Muscle layer of duodenum (tissue), 2 donors: ENCODE measurements around the gene FGB.

Source experiments
- H3K27ac ChIP-seq: one replicate; pipeline ENCODE4 v1.7.0; 2013; ENCODE audit warnings: mild to moderate bottlenecking, low read length
- H3K27me3 ChIP-seq: one replicate; pipeline ENCODE4 v1.7.0; 2013; ENCODE audit warnings: low read depth, mild to moderate bottlenecking, control low read depth, low read length
- H3K36me3 ChIP-seq, 2 donors: one replicate each; pipeline ENCODE4 v1.7.0; 2013; ENCODE audit warnings: low read length in 2 of 2, control low read depth in 1 of 2, mild to moderate bottlenecking in 1 of 2; ENCODE audit not compliant: insufficient read depth in 2 of 2, control insufficient read depth in 1 of 2
- H3K4me1 ChIP-seq, 2 donors: one replicate each; pipeline ENCODE4 v1.7.0; 2013; ENCODE audit warnings: low read length in 2 of 2, mild to moderate bottlenecking in 2 of 2, control low read depth in 1 of 2, moderate library complexity in 1 of 2; ENCODE audit not compliant: insufficient read depth in 2 of 2, control insufficient read depth in 1 of 2
- H3K4me3 ChIP-seq, 2 donors: one replicate each; pipeline ENCODE4 v1.7.0; 2013; ENCODE audit warnings: low read length in 2 of 2, low read depth in 1 of 2, mild to moderate bottlenecking in 1 of 2
- H3K9me3 ChIP-seq, 2 donors: one replicate each; pipeline ENCODE4 v1.7.0; 2013; ENCODE audit warnings: low read length in 2 of 2, control low read depth in 1 of 2, mild to moderate bottlenecking in 1 of 2; ENCODE audit not compliant: control insufficient read depth in 1 of 2
- donor health status: healthy.

Gene FGB

DNA sequence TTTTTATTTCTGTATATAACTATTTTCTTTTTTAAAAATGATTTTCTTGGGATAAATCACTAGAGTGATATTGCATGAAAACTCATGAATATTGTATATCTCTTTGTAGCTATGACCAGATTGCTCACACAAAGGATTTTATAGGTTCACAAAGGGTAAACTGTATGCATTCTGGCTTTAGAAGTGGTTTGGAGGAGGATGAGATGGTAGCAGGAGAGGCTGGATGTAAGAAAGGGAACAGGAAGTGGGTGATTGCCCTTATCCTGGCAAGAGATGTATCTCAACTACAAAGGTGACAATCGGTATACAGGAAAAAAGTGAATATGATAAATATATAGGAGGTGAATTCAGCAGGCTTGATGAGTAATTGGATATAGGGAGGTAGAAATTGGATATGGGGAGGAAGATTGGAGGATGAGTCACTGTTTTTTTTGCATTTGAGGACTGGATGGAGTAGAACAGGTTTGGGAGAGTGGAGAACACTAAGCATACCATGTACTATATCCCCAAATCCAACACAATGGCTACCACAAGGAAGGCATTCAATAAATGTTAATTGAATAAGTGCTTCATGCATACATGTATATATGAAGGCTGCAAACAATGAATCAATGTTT, 39.7 kb downstream of the FGB start:
- no peaks in the 10 kb centered on the region for H3K27me3 ChIP-seq
- H3K27ac ChIP-seq, result no peak overlapping the region
- no peaks in the 10 kb centered on the region for H3K9me3 ChIP-seq
- no peak overlapping the region for H3K4me3 ChIP-seq
- no peaks in the 10 kb centered on the region for H3K4me1 ChIP-seq
- no peaks in the 10 kb centered on the region for H3K36me3 ChIP-seq

DNA sequence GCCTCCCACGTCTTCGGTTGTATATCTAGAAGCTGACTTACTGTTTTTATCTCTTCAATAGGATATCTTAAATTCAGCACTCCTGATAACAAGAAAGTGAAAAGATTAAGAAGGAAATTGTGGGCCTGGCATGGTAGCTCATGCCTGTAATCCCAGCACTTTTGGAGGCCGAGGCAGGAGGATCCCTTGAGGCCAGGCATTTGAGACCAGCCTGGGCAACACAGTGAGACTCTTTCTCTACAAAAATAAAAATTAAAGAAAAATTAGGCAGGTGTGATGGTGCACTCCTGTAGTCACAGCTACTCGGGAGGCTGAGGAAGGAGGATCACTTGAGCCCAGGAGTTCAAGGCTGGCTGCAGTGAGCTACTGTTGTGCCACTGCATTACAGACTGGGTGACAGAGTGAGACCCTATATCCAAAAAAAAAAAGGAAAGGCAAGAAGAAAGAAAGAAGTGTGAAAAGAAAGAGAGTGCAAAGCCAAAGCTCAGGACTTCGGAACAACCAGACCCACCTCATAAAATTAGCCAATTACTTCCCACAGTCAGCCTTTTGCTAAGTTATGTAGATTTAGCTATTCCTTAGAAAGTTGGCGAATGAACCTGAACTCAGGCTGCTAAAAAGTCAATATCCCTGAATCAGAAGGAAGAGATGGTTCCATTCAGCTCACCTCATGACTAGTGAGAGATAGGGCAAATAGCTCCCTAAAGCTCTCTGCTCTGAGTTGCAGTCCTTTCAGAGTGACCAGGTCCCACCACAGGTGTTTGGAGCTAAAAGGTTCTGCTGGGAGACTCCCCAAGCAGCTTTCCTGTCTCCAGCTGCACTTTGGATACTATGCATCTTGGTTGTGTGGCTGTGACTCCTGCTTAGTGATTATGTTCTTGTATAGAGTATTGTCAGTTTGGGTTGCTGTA, 40.5 kb downstream of the FGB start:
- Histone ChIP-seq H3K4me3 (no peak overlapping the region), H3K27me3 (no peaks in the 10 kb centered on the region), H3K27ac (no peak overlapping the region), H3K9me3 (no peaks in the 10 kb centered on the region), H3K36me3 (no peaks in the 10 kb centered on the region), H3K4me1 (no peaks in the 10 kb centered on the region)

DNA sequence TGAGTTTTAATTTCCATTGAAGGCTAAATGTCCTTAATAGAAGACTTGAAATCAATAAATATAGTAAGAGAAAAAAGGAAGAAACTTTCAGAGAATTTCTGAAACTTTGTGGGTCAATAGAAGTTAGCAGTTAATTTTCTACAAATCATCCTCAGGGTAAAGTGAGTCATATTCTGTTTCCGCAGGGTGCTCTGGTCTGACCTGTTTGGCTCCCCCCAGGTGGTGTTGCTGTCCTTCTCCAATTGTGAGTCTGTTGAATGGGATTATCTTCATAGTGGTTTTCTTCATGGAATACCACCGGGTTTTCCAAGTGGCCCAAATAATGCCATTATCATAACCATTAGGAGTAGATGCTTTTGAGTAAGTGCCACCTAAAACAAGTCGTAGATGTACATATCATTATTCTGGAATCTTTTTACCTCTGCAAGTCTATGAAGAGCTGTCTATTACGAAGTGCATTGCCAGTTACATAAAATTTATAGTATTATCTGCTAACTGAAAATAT, 41.9 kb downstream of the FGB start:
- no peak overlapping the region for H3K27ac ChIP-seq
- no peaks in the 10 kb centered on the region for H3K9me3 ChIP-seq
- H3K4me3 ChIP-seq, result no peak overlapping the region
- no peaks in the 10 kb centered on the region for H3K4me1 ChIP-seq
- H3K27me3 ChIP-seq, result no peaks in the 10 kb centered on the region
- H3K36me3 ChIP-seq, result no peaks in the 10 kb centered on the region

DNA sequence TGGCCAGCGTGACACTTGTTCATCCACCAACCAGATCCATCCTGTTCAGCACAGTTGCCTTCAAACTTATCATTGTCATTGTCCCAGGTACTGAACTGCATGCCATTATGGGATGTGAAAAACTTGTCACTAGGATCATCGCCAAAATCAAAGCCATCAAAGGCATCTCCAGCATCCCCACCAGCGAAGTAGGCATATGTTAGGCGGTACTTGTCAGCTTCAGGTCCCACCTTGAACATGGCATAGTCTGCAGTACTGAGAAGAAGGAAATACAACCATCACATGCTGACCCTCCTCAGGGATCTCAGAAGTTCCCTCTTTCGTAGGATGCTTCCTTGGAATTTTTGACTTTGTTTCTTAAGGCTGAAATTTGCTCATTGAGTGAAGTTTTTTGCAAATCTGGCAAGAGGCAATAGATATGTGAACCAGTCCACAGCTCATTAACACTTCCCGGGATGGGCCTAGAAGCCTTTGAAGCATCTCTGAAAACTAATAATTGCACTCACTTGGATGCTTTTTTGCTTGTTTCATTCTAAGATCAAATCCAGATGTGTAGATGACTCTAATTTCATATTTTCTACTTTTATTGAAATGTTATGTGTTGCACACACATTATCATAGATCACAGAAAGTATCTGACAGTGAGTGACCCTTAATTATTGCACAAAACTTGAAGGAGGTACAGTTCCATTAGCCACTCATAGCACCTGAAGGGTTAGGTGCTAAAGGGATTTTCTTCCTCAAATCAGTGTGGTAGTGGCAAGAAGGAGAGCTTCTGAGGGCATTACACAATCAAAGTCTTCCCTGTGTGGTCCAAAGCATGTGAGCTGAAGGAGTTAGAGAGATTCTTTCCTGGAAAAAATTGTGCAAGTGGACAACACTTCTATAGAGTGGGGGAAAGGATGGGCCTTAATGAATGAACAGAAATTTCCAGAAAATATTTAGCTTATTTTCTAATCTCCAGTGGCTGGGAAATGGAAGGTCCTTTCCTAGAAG, 44.2 kb downstream of the FGB start:
- Histone ChIP-seq H3K27me3 (no peaks in the 10 kb centered on the region), H3K9me3 (no peaks in the 10 kb centered on the region), H3K36me3 (no peaks in the 10 kb centered on the region), H3K4me3 (no peak overlapping the region), H3K27ac (no peak overlapping the region), H3K4me1 (no peaks in the 10 kb centered on the region)

DNA sequence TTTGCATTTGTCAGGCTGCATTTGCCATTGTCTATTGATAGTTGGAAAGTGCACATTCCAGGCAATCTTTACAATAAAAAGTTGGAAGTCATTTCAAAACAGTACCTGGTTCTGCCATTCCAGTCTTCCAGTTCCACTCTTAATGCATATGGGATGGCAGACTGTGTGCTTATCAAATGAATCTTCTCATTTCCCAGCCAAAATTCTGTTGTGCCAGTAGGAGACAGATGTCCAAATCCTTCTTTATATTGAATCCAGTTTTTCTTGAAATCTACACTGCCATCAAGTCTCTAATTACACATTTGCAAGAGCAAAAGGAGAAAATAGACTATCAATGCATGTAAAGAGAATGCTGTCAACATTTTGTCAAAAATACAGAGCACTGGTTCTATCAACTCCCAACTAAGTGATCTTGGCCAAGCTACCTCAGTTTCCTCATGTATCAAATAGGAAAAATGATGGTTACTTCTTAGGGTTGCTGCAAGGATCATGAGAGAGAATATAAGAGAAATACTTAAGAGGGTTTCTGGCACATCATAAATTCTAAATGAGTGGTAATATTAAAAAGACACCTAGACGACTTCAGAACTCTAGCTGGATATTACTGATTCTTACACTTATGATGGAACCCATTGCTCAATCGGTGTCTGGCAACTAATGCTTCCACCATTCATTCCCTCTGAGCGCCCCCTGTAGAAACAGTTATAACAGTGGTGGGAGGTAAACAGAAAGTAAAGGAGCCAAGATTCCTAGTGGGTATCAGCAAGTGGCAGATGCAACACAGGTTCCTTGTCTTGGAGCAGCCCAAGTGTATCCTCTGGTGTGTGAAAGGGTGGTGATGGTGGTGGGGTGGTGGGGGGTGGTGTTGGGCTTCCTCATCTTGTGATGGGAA, 45.8 kb downstream of the FGB start:
- Histone ChIP-seq H3K36me3 (no peaks in the 10 kb centered on the region), H3K27ac (no peak overlapping the region), H3K27me3 (no peaks in the 10 kb centered on the region), H3K4me1 (no peaks in the 10 kb centered on the region), H3K9me3 (no peaks in the 10 kb centered on the region), H3K4me3 (no peak overlapping the region)

DNA sequence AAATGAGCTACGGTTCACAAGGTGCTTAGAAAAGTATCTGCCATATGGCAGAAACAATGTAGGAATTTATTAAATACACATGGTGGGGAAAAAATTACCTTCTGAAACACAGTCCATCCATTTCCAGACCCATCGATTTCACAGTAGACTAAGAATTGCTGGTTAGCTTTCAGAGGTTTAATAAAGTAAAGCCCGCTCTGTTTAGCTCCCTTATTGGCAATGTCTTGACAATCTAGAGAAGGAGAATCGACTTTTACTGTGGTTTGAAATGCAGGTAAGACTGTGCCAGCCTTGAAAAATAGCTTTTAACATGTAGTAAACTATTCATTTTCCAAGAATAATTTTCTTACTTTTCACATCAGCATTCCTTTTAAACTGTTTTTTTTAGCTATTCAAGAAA, 46.7 kb downstream of the FGB start:
- H3K4me1 ChIP-seq, result no peaks in the 10 kb centered on the region
- H3K4me3 ChIP-seq, result no peak overlapping the region
- H3K36me3 ChIP-seq, result no peaks in the 10 kb centered on the region
- H3K27ac ChIP-seq, result no peak overlapping the region
- no peaks in the 10 kb centered on the region for H3K9me3 ChIP-seq
- H3K27me3 ChIP-seq, result no peaks in the 10 kb centered on the region

DNA sequence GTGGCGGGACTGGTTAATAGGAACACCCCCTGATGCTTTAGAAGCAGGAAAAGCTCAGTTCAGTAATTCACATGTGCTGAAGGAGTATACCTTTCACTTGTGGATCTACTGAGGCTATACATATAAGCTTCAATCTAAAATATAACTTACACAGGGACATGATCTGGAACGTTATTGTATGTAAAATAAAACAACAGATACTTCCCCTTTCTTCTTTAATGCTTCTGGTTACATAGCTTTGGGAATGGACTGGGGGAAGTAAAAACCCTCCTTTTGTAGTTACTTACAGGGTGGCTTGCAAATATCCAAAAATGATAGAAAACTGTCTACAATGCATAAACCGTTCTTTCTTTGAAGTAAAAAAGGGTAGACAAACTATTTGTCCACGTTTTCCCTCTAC, 47.8 kb downstream of the FGB start:
- no peak overlapping the region for H3K27ac ChIP-seq

DNA sequence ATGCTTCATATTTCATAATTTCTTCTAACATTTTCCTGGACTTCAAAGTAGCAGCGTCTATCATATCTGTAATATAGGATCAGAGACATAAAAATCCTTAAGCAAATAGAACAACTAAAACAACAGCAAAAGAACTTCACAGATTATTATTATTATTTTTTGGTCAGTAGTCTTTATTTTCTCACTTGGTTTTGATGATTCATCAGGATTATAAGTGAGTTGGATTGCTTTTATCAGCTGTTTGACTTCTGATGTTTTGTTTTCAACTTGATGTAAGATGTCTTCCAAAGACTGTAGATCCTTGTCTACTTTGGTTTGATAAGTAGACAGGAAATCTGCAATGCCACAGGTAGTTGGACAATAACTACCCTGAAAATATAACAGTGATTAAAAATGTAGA, 49.0 kb downstream of the FGB start:
- Histone ChIP-seq H3K27me3 (no peaks in the 10 kb centered on the region), H3K4me1 (no peaks in the 10 kb centered on the region), H3K4me3 (no peak overlapping the region), H3K9me3 (no peaks in the 10 kb centered on the region), H3K27ac (no peak overlapping the region), H3K36me3 (no peaks in the 10 kb centered on the region)

More for the DNA sequence above, 47.8 kb downstream of the FGB start:
- no peaks in the 10 kb centered on the region for H3K4me1 ChIP-seq
- no peaks in the 10 kb centered on the region for H3K27me3 ChIP-seq
- no peaks in the 10 kb centered on the region for H3K36me3 ChIP-seq
- no peaks in the 10 kb centered on the region for H3K9me3 ChIP-seq
- H3K4me3 ChIP-seq, result no peak overlapping the region

DNA sequence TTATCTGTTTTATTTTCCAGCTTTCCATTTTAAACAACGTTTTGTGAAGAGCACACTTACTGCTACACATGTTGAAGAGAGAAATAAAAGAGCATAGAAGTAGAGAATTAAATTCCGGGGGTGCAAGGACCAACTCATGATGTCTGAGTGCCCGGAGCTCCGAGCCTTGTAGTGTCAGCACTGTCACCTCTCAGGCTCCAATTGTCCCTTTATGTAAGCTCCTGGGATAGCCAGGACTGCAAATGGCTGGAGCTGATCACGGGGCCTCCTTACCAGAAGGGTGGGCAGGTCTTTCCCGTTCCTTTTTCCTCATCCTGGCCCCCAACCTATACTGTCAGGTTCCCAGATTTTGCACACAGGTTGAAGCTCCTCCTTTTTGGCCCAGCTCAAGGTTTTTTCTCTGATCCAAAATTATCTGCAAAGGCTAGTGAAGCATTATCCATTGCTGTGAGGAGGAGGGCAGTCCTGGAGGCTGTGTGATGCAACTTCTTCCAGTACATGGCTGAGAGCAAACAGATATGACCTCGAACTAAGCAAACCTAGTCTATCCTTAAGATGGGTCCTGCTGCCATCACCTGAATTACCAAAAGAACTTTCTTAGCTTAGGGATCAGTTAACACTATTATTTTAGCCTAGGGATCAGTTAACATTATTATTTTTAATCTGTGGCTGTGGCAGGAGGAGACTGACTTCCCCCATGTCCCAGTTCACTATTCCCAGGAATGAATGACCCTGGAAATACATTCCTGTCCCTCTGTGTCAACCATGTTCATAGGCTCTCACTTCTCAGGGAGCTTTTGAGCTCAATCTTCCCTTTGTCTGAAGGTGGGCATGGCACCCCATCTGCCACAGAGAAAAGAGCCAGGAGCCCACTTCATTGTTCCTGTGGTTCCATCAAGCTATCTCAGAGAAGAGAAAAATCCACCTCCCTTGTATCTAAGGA, 49.9 kb downstream of the FGB start, which contains the start of gene FGG:
TSS of gene FGG (minus strand) at position 185 of the 943 bp plus-strand sequence. CDS start at position 138, 47 bp downstream.
- Histone ChIP-seq H3K27me3 (no peaks in the 10 kb centered on the region), H3K4me3 (no peak within 1 kb of the TSS), H3K9me3 (no peaks in the 10 kb centered on the region), H3K4me1 (no peaks in the 10 kb centered on the region), H3K27ac (no peak within 1 kb of the TSS), H3K36me3 (no peaks in the 10 kb centered on the region)
